Activated naive CD8-positive, alpha-beta T cell treated with anti-CD3 and anti-CD28 coated beads, Interleukin-2, amount 50 U/mL, for 24 hours (primary cell): Measurements from ENCODE around the gene NT5C1B.

Experiments used
- ATAC-seq: fragments of 150-1000 bp; cut with Tn5 transposase; one replicate; pipeline ENCODE4 v1.10.0; 2021
- DNase-seq: peaks from one replicate; pipeline ENCODE4 v3.0.0; 2021
- H3K27ac Mint-ChIP-seq: one replicate; pipeline ENCODE4 v1.8.0; 2021; ENCODE audit warnings: mild to moderate bottlenecking, mixed read lengths
- H3K27me3 Mint-ChIP-seq: one replicate; pipeline ENCODE4 v1.8.0; 2021; ENCODE audit warnings: mixed read lengths
- H3K36me3 Mint-ChIP-seq: one replicate; pipeline ENCODE4 v1.8.0; 2021; ENCODE audit warnings: low read depth, mixed read lengths
- H3K4me1 Mint-ChIP-seq: one replicate; pipeline ENCODE4 v1.8.0; 2021; ENCODE audit warnings: mixed read lengths
- H3K4me3 Mint-ChIP-seq: one replicate; pipeline ENCODE4 v1.8.0; 2021; ENCODE audit warnings: mild to moderate bottlenecking, moderate library complexity, mixed read lengths
- H3K9me3 Mint-ChIP-seq: one replicate; pipeline ENCODE4 v1.8.0; 2021; ENCODE audit warnings: mixed read lengths

The NT5C1B gene

DNA sequence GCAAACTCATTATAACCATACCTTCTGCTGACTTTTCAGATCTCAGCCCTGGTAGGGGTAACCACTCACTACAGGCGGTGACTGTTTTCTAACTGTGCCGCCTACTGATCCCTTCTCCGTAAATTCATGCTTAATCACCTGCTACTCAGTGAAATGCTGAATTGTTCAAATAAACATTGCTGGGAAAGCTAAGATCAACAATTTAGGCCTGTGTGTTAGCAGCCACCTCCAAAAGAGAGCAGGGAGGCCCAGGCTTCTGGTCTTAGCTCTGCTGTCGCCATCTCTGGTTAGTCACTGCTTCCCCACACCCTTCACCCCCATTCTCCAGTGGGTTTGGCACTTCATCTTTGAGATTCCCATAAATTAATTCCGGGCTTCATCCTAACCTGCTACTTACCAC lies 21.8 kb upstream of the NT5C1B start:
- no peak overlapping the region for H3K27ac Mint-ChIP-seq
- ATAC-seq: no peak
- H3K36me3 Mint-ChIP-seq: peaks cover 2% of the 10 kb centered on the region
- no peak for DNase-seq
- H3K9me3 Mint-ChIP-seq: peaks cover 6% of the 10 kb centered on the region
- no peaks in the 10 kb centered on the region for H3K4me1 Mint-ChIP-seq
- H3K4me3 Mint-ChIP-seq: no peak overlapping the region
- no peaks in the 10 kb centered on the region for H3K27me3 Mint-ChIP-seq

DNA sequence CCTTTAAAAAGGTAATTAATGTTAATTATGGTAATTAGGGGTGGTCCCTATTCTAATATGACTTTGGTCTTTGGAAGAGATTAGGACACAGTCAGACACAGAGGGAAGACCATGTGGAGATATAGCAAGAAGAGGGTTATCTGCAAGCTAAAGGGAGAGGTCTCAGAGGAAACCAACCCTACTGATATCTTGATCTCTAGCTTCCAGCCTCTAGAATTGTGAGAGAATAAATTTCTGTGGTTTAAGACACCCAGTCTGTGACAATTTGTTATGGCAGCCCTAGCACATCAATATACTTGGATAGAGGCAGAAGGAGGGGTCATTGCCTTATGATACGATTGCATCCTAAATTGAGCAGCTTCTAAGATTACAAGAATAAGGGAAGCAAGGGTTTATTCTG lies 21.3 kb upstream of the NT5C1B start:
- Mint-ChIP-seq H3K36me3 (peaks cover 1% of the 10 kb centered on the region), H3K4me1 (peaks cover 2% of the 10 kb centered on the region), H3K9me3 (peaks cover 4% of the 10 kb centered on the region), H3K27me3 (no peaks in the 10 kb centered on the region), H3K4me3 (no peak overlapping the region), H3K27ac (no peak overlapping the region)
- no peak for DNase-seq
- no peak for ATAC-seq

- Mint-ChIP-seq H3K27ac (no peak overlapping the region), H3K27me3 (no peaks in the 10 kb centered on the region), H3K4me1 (peaks cover 7% of the 10 kb centered on the region), H3K36me3 (no peaks in the 10 kb centered on the region), H3K9me3 (no peaks in the 10 kb centered on the region), H3K4me3 (no peak overlapping the region)
- DNase-seq (no peak), ATAC-seq (no peak)
These were observed 20.7 kb upstream of the NT5C1B start for GRCh38 chr2:18610090-18610489.

DNA sequence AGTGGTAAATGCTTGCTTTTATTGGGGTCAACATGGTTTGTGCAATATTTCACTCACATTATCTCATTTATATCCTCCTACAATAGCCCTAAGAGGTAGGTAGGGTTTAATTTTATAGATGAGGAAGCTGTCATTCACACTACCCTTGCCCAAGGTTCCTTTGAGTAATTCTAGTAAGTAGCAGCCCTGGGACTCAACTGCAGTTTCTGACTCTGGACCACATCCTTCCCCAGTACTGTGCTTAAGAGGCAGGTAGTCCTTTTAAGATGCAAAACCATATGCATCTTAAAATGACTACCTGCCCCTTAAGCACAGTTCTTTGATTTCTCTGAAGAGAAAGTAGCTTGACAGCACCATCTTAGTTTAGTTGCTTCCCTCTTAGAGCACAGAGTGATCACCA lies 15.7 kb upstream of the NT5C1B start:
- Mint-ChIP-seq H3K4me1 (peaks cover 7% of the 10 kb centered on the region), H3K9me3 (no peaks in the 10 kb centered on the region), H3K27me3 (no peaks in the 10 kb centered on the region), H3K27ac (no peak overlapping the region), H3K36me3 (no peaks in the 10 kb centered on the region), H3K4me3 (no peak overlapping the region)
- DNase-seq (no peak), ATAC-seq (peak; percentile 68)

- H3K27ac Mint-ChIP-seq: no peak overlapping the region
- ATAC-seq (no peak), DNase-seq (no peak)
- H3K9me3 Mint-ChIP-seq: no peaks in the 10 kb centered on the region
- H3K4me1 Mint-ChIP-seq: peaks cover 7% of the 10 kb centered on the region
- H3K27me3 Mint-ChIP-seq: no peaks in the 10 kb centered on the region
- H3K4me3 Mint-ChIP-seq: no peak overlapping the region
- H3K36me3 Mint-ChIP-seq: no peaks in the 10 kb centered on the region
These were observed 15.1 kb upstream of the NT5C1B start for GRCh38 chr2:18604531-18604885.

GRCh38 chr2:18603854-18604530 lies 14.6 kb upstream of the NT5C1B start:
- no peak for DNase-seq
- no peak overlapping the region for H3K4me3 Mint-ChIP-seq
- ATAC-seq: no peak
- no peaks in the 10 kb centered on the region for H3K36me3 Mint-ChIP-seq
- peaks cover 7% of the 10 kb centered on the region for H3K4me1 Mint-ChIP-seq
- H3K9me3 Mint-ChIP-seq: no peaks in the 10 kb centered on the region
- H3K27ac Mint-ChIP-seq: no peak overlapping the region
- H3K27me3 Mint-ChIP-seq: no peaks in the 10 kb centered on the region

GRCh38 chr2:18602298-18602697 lies 12.9 kb upstream of the NT5C1B start:
- DNase-seq: no peak
- Mint-ChIP-seq H3K27me3 (no peaks in the 10 kb centered on the region), H3K36me3 (no peaks in the 10 kb centered on the region), H3K4me1 (peaks cover 7% of the 10 kb centered on the region), H3K9me3 (no peaks in the 10 kb centered on the region), H3K27ac (no peak overlapping the region), H3K4me3 (no peak overlapping the region)
- no peak for ATAC-seq

DNA sequence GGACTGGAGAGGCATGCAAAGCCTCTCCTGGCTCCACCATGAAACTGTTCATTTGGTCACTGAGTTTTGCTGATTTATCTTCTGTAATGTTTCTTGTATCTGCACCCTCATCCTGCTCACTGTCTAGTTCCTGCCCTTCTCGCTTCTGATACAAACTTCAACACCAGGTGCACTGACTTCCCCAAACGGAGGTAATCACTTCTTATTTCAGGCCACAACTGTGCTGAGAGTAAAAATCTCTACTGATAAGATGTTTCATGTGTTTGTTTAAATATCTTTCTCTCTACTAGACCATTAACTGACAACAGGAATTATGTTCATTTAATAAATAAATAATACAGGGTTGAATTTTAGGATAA lies 10.9 kb upstream of the NT5C1B start:
- Mint-ChIP-seq H3K27me3 (no peaks in the 10 kb centered on the region), H3K27ac (no peak overlapping the region), H3K9me3 (peaks cover 4% of the 10 kb centered on the region), H3K4me1 (peaks cover 1% of the 10 kb centered on the region), H3K36me3 (peaks cover 7% of the 10 kb centered on the region), H3K4me3 (no peak overlapping the region)
- ATAC-seq (no peak), DNase-seq (no peak)

GRCh38 chr2:18599509-18600254 lies 10.3 kb upstream of the NT5C1B start:
- Mint-ChIP-seq H3K9me3 (peaks cover 4% of the 10 kb centered on the region), H3K27me3 (no peaks in the 10 kb centered on the region), H3K36me3 (peaks cover 7% of the 10 kb centered on the region), H3K4me3 (no peak overlapping the region), H3K27ac (no peak overlapping the region), H3K4me1 (no peaks in the 10 kb centered on the region)
- DNase-seq (no peak), ATAC-seq (no peak)

DNA sequence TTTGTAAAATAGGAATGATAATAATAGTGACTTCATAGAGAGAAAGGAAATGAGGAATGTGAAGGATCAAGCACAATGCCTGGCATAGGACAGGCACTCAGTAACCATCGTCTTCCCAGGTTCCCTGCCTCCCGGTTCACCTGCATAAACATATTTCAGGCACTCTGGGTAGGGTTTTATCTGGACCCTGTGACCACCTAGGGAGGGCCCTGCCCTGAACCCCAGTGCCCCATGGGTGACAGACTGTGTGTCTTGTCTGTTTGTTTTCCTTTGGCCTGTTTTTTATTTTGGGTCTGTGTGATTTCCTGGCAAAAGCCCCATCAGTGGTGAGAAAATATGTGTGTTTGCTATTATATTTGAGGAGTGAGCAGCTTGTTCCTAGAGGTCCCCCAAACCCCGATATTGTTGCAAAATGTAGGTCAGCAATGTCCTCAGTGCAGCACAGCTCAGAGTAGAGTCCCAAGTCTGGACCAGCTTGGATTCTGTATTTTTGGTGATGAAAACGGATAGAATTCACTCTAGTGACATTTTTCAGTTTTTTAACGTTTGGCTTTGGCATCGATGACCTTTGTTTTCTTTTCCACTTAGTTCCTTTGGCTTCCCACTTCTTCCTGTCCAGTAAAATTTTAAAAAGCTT lies 9.6 kb upstream of the NT5C1B start:
- H3K27ac Mint-ChIP-seq: no peak overlapping the region
- no peaks in the 10 kb centered on the region for H3K27me3 Mint-ChIP-seq
- peaks cover 7% of the 10 kb centered on the region for H3K36me3 Mint-ChIP-seq
- ATAC-seq: no peak
- peaks cover 4% of the 10 kb centered on the region for H3K9me3 Mint-ChIP-seq
- no peak for DNase-seq
- no peaks in the 10 kb centered on the region for H3K4me1 Mint-ChIP-seq
- no peak overlapping the region for H3K4me3 Mint-ChIP-seq

- no peaks in the 10 kb centered on the region for H3K27me3 Mint-ChIP-seq
- H3K36me3 Mint-ChIP-seq: peaks cover 7% of the 10 kb centered on the region
- H3K27ac Mint-ChIP-seq: no peak overlapping the region
- peaks cover 4% of the 10 kb centered on the region for H3K9me3 Mint-ChIP-seq
- ATAC-seq (no peak), DNase-seq (no peak)
- H3K4me3 Mint-ChIP-seq: no peak overlapping the region
- no peaks in the 10 kb centered on the region for H3K4me1 Mint-ChIP-seq
These were observed 8.2 kb upstream of the NT5C1B start for GRCh38 chr2:18597618-18598017.

- H3K36me3 Mint-ChIP-seq: peaks cover 11% of the 10 kb centered on the region
These were observed 7.6 kb upstream of the NT5C1B start for GRCh38 chr2:18596993-18597392.

GRCh38 chr2:18593496-18593895 lies 4.1 kb upstream of the NT5C1B start:
- no peaks in the 10 kb centered on the region for H3K27me3 Mint-ChIP-seq
- no peak overlapping the region for H3K27ac Mint-ChIP-seq
- no peaks in the 10 kb centered on the region for H3K4me1 Mint-ChIP-seq
- peaks cover 4% of the 10 kb centered on the region for H3K9me3 Mint-ChIP-seq
- H3K4me3 Mint-ChIP-seq: no peak overlapping the region
- H3K36me3 Mint-ChIP-seq: peaks cover 14% of the 10 kb centered on the region
- DNase-seq: no peak
- ATAC-seq: no peak

More at GRCh38 chr2:18596993-18597392, 7.6 kb upstream of the NT5C1B start:
- no peak for DNase-seq
- Mint-ChIP-seq H3K9me3 (peaks cover 4% of the 10 kb centered on the region), H3K4me1 (no peaks in the 10 kb centered on the region), H3K27ac (no peak overlapping the region), H3K4me3 (no peak overlapping the region), H3K27me3 (no peaks in the 10 kb centered on the region)
- ATAC-seq: no peak

GRCh38 chr2:18592372-18592771 lies 3.0 kb upstream of the NT5C1B start:
- no peak for ATAC-seq
- Mint-ChIP-seq H3K27me3 (no peaks in the 10 kb centered on the region), H3K27ac (no peak overlapping the region), H3K36me3 (peaks cover 14% of the 10 kb centered on the region), H3K4me3 (no peak overlapping the region), H3K9me3 (peaks cover 4% of the 10 kb centered on the region), H3K4me1 (no peaks in the 10 kb centered on the region)
- no peak for DNase-seq

- no peaks in the 10 kb centered on the region for H3K27me3 Mint-ChIP-seq
- H3K27ac Mint-ChIP-seq: no peak overlapping the region
- H3K4me3 Mint-ChIP-seq: no peak overlapping the region
- ATAC-seq (no peak), DNase-seq (no peak)
- no peaks in the 10 kb centered on the region for H3K4me1 Mint-ChIP-seq
- peaks cover 13% of the 10 kb centered on the region for H3K36me3 Mint-ChIP-seq
- H3K9me3 Mint-ChIP-seq: peaks cover 3% of the 10 kb centered on the region
These were observed 567 bp downstream of the NT5C1B start for GRCh38 chr2:18588802-18589201.
